ENCODE results near the gene PPP1R3D. TPM values are rescaled to one million over a fixed set of nuclear protein-coding genes. Genes with fewer than 3 reads are reported as not detected.

PPP1R3D gene
- total RNA-seq, 4 donors from 2014 or later, result 14.5 to 20.0 (median 16.1) TPM

DNA sequence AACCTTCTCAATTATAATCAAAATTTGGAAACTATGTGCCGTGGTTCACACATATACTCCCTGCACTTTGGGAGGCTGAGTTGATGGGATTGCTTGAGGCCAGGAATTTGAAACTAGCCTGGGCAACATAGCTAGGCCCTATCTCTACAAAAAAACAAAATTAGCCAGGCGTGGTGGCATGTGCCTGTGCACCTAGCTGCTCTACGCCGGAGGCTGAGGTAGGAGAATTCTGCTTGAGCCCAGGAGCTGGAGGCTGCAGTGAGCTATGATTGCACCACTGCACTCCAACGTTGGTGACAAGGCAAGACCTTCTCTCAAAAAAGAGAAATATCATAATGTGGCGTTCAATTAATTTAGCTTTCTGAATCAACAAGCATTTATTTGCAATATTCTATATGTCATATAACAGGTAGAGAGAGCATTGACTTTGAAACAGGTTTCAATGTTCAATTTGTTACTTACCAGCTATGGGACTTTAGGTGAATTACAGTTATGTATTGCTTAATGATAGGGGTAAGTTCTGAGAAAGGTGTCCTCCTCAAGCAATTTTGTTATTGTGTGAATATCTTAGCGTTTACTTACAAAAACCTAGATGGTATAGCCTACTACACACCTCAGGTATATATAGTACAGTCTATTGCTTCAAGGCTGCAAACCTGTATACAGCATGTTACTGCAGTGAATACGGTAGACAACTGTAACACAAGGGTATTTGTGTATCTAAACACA lies 4.5 kb downstream of the PPP1R3D start:
- 83 to 86% methylated on average over 8 of the region's 8 CpGs for WGBS, 2 donors
- DNase-seq (ENCODE audit: low spot score in 2 of 2), result no peak
- no peak overlapping the region for H3K4me3 ChIP-seq (ENCODE audit: low read depth, poor library complexity, severe bottlenecking)
- TF ChIP-seq, protein P1, sequence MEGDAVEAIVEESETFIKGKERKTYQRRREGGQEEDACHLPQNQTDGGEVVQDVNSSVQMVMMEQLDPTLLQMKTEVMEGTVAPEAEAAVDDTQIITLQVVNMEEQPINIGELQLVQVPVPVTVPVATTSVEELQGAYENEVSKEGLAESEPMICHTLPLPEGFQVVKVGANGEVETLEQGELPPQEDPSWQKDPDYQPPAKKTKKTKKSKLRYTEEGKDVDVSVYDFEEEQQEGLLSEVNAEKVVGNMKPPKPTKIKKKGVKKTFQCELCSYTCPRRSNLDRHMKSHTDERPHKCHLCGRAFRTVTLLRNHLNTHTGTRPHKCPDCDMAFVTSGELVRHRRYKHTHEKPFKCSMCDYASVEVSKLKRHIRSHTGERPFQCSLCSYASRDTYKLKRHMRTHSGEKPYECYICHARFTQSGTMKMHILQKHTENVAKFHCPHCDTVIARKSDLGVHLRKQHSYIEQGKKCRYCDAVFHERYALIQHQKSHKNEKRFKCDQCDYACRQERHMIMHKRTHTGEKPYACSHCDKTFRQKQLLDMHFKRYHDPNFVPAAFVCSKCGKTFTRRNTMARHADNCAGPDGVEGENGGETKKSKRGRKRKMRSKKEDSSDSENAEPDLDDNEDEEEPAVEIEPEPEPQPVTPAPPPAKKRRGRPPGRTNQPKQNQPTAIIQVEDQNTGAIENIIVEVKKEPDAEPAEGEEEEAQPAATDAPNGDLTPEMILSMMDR (IDR thresholded peaks at IDR 0.05), result no peak
- TF ChIP-seq POLR2A (IDR thresholded peaks at IDR 0.05), result no peak
- intact Hi-C loops (cut with DNase I; ENCODE audit: low total_unique reads), result no loop called here

DNA sequence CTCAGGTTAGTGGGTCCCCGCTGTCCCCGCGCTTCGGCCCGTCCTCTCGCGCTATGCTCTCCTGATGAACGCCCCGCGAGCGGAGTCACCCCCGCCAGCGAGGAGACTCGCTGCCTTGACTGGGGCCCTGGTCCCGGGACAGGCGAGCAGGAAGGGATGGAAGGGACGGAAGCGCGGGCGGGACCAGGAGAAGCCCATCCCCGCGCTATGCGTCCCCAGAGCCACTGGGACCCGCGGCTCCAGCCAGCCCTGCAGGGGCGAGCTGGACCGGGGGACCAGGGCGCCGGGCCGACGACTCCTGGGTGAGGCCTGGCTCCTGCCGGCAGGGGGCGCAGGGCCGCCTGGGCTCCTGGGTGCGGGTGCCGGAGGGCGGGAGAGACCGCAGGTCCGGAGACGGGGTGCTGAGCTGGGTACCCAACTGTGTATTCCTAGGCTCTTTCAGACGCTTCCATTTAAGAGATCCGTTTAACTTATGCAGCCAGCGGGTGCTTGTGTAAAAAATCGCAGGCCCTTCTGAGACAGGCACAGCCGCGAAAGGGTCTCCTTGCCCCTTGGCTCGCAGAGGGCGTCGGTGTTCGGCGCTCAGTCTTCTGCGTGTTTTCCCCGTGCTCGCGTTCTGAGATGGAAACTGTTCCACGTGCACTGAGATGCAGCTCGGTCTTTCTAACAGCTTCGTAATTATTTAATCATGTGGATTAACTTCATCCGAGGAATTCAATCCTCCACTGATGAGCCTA lies 6.1 kb downstream of the PPP1R3D start:
- no peak for TF ChIP-seq POLR2A (IDR thresholded peaks at IDR 0.05)
- TF ChIP-seq, protein P1 (IDR thresholded peaks at IDR 0.05), result peak in 1 of 3 donors; percentile 58
- 5% methylated on average over 48 to 53 of the region's 59 CpGs for WGBS, 2 donors
- DNase-seq (ENCODE audit: low spot score in 2 of 2), result peak; percentile 58 to 96
- intact Hi-C loops (cut with DNase I; ENCODE audit: low total_unique reads), result no loop called here
- H3K4me3 ChIP-seq (ENCODE audit: low read depth, poor library complexity, severe bottlenecking), result peak overlapping the region; percentile 48

GRCh38 chr20:59933296-59933848 lies 6.7 kb downstream of the PPP1R3D start, which contains the start of gene SYCP2:
Gene SYCP2, minus strand, starts transcription at chr20:59933637. Its CDS starts 11,224 bp downstream, at chr20:59922413.
- peak in 1 of 2 donors; percentile 86 for DNase-seq (ENCODE audit: low spot score in 2 of 2)
- H3K4me3 ChIP-seq (ENCODE audit: low read depth, poor library complexity, severe bottlenecking), result peak within 1 kb of the TSS; percentile 48
- WGBS, 2 donors, result 13 to 62% methylated on average over 21 to 50 of the region's 65 CpGs
- TF ChIP-seq POLR2A (IDR thresholded peaks at IDR 0.05), result no peak
- TF ChIP-seq, protein P1 (IDR thresholded peaks at IDR 0.05), result no peak
- intact Hi-C loops (cut with DNase I; ENCODE audit: low total_unique reads), result no loop called here

GRCh38 chr20:59932616-59933295 lies 7.3 kb downstream of the PPP1R3D start:
- no peak for DNase-seq (ENCODE audit: low spot score in 2 of 2)
- intact Hi-C loops (cut with DNase I; ENCODE audit: low total_unique reads), result no loop called here
- WGBS, 2 donors, result 87 to 89% methylated on average over 69 to 72 of the region's 72 CpGs
- TF ChIP-seq, protein P1 (IDR thresholded peaks at IDR 0.05), result no peak
- TF ChIP-seq POLR2A (IDR thresholded peaks at IDR 0.05), result no peak
- H3K4me3 ChIP-seq (ENCODE audit: low read depth, poor library complexity, severe bottlenecking), result no peak overlapping the region

DNA sequence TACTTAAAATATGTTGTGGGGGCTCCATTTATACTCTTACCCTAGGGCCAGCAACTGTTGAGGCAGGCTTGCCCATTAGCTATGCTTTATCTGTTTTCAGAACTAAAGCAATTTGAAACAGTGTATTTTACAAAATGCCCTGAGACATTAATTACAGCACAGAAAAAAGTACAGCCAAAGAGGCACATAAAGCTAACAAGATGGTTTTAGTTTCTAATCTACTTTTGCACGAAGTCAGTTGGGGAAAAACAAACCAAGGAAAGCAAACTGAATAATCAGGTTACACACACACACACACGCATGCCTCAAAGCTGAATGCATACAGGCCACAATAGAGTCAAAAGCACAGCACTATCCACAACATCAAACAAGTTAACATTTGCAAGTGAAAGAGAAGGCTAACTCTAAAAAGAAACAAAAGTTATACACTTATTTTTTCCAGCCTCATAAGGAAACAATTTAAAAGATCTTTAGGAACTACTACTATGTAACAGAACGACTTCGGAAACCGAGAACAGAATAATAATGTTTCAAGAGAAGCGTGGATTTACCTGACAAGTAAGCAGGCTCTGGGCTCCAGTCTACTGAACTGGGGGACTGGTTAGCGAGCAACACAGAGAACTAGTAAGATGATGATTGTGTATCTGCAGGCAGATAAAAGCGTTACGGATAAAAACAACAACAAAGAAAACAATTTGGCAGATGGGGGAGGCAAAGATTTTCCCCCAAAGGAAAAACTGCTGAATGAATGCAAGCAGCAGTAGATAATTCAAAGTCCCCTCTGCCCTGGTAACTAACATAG lies 8.4 kb downstream of the PPP1R3D start:
- intact Hi-C loops (cut with DNase I; ENCODE audit: low total_unique reads), result no loop called here
- WGBS, 2 donors, result 85 to 87% methylated on average over 9 of the region's 9 CpGs
- DNase-seq (ENCODE audit: low spot score in 2 of 2), result no peak
- H3K4me3 ChIP-seq (ENCODE audit: low read depth, poor library complexity, severe bottlenecking), result no peak overlapping the region
- TF ChIP-seq, protein P1 (IDR thresholded peaks at IDR 0.05), result no peak
- no peak for TF ChIP-seq POLR2A (IDR thresholded peaks at IDR 0.05)
